Right lung (tissue), 5 donors: ENCODE measurements around the gene REG4. TPM values are rescaled to one million over a fixed set of nuclear protein-coding genes. Genes with fewer than 3 reads are reported as not detected.
A peak's percentile ranks its signal among the peaks of the same experiment; 100 is the strongest.

ENCODE experiments used
- DNase-seq, 2 donors: peaks; one replicate each; pipeline ENCODE4 v3.0.0-alpha.2; 2013
- polyA plus RNA-seq, 5 donors: library from polyadenylated mRNA; unstranded; fragments of 120-200 nt; gene quantifications; one replicate each; pipeline versions ENCODE4 v1.2.1 to v1.2.3, GENCODE V29; 2013; ENCODE audit warnings: inconsistent platforms in 1 of 5, low replicate concordance in 1 of 5; ENCODE audit not compliant: insufficient read length in 5 of 5, insufficient read depth in 1 of 5

REG4 gene
- polyA plus RNA-seq, 5 donors, result 0.28 TPM; not detected in 4

- DNase-seq, result no peak
Measured at GRCh38 chr1:119781434-119782210, 29.6 kb downstream of the REG4 start.

- DNase-seq, result peak; percentile 85 to 88
Measured at GRCh38 chr1:119779869-119780356, 31.3 kb downstream of the REG4 start.

- no peak for DNase-seq
Measured at GRCh38 chr1:119778886-119779560, 32.2 kb downstream of the REG4 start.

GRCh38 chr1:119778359-119778758 is 32.9 kb downstream of the REG4 start:
- no peak for DNase-seq

- no peak for DNase-seq
Measured at GRCh38 chr1:119774746-119775490, 36.3 kb downstream of the REG4 start.

- DNase-seq, result no peak
Measured at GRCh38 chr1:119773711-119774241, 37.5 kb downstream of the REG4 start.

GRCh38 chr1:119772298-119772697 is 39.0 kb downstream of the REG4 start:
- DNase-seq, result no peak

- DNase-seq, result no peak
Measured at GRCh38 chr1:119771770-119772169, 39.5 kb downstream of the REG4 start.

GRCh38 chr1:119771016-119771415 is 40.2 kb downstream of the REG4 start:
- no peak for DNase-seq

- DNase-seq, result no peak
Measured at GRCh38 chr1:119768778-119769177, 42.5 kb downstream of the REG4 start, which contains the start of gene HMGCS2. TSS of gene HMGCS2 (minus strand) at chr1:119768905. CDS start at chr1:119768844, 61 bp downstream.

- no peak for DNase-seq
Measured at GRCh38 chr1:119767486-119767885, 43.8 kb downstream of the REG4 start.

GRCh38 chr1:119766374-119766794 is 44.9 kb downstream of the REG4 start:
- no peak for DNase-seq

- DNase-seq, result no peak
Measured at GRCh38 chr1:119764220-119764619, 47.0 kb downstream of the REG4 start.

GRCh38 chr1:119762953-119763352 is 48.3 kb downstream of the REG4 start:
- no peak for DNase-seq

- no peak for DNase-seq
Measured at GRCh38 chr1:119762409-119762808, 48.9 kb downstream of the REG4 start.

- no peak for DNase-seq
Measured at GRCh38 chr1:119758584-119758983, 52.7 kb downstream of the REG4 start.

GRCh38 chr1:119752592-119752991 is 58.7 kb downstream of the REG4 start:
- no peak for DNase-seq

GRCh38 chr1:119748040-119748439 is 63.2 kb downstream of the REG4 start:
- DNase-seq, result no peak

- DNase-seq, result no peak
Measured at GRCh38 chr1:119747451-119747850, 63.8 kb downstream of the REG4 start.

- DNase-seq, result no peak
Measured at GRCh38 chr1:119745034-119745433, 66.2 kb downstream of the REG4 start.

GRCh38 chr1:119744598-119744942 is 66.7 kb downstream of the REG4 start:
- no peak for DNase-seq
